NT2/D1 (cell line): ENCODE measurements around the gene BPTF.

Experiments used
- SUZ12 ChIP-seq: IDR thresholded peaks from 2 replicates; pipeline ENCODE4 v1.6.1; 2011; ENCODE audit not compliant: insufficient read length, insufficient read depth; ENCODE audit errors: extremely low read depth
- YY1 ChIP-seq: IDR thresholded peaks from 2 replicates; pipeline ENCODE4 v1.6.1; 2011; ENCODE audit not compliant: insufficient read length, insufficient read depth
- ZNF274 ChIP-seq: IDR thresholded peaks from 2 replicates; pipeline ENCODE4 v1.6.1; 2011; ENCODE audit warnings: mild to moderate bottlenecking, low read depth, low read length

- TF ChIP-seq SUZ12 (no peak), YY1 (no peak), ZNF274 (no peak)
Observed at GRCh38 chr17:67813803-67814180, 11.5 kb upstream of the BPTF start.
